Fibroblast of lung (primary cell): ENCODE results near the gene TGOLN2.

Experiments
- CTCF ChIP-seq, 2 donors: IDR thresholded peaks in 1 of 2; conservative IDR thresholded peaks in 1 of 2; 1 replicate in 1 of 2; 2 replicates in 1 of 2; pipeline ENCODE4 v1.5.1; 2011 to 2012; ENCODE audit warnings: low read length in 2 of 2, control low read depth in 1 of 2, inconsistent platforms in 1 of 2, low read depth in 1 of 2, mild to moderate bottlenecking in 1 of 2
- EZH2 ChIP-seq: IDR thresholded peaks from 2 replicates; pipeline ENCODE4 v1.5.1; 2012; ENCODE audit warnings: low read length, control low read depth, mild to moderate bottlenecking; ENCODE audit errors: missing control alignments

- TF ChIP-seq CTCF (conservative IDR thresholded peaks at IDR 0.05 in 1 of 2, IDR thresholded peaks at IDR 0.05 in 1 of 2; ENCODE audit: low read depth in 1 of 2, low read length in 2 of 2), result no peak
- no peak for TF ChIP-seq EZH2
Measured at GRCh38 chr2:85291425-85292023, 36.3 kb downstream of the TGOLN2 start.
